ENCODE results near the gene INPP5A.

INPP5A gene

GRCh38 chr10:132538031-132538789, 623 bp downstream of the INPP5A start:
- DNase-seq (ENCODE audit: low spot score) = peak; percentile 39
- in situ Hi-C loops (cut with MboI; ENCODE audit: low pct_unique_long_range_greater_than_20kb, low sequenced_read_pairs, unreplicated experiment) = no loop called here
- no peak for TF ChIP-seq CTCF (IDR thresholded peaks at IDR 0.05; ENCODE audit: extremely low read depth, insufficient read depth, missing control alignments)

GRCh38 chr10:132538790-132539421, 1.3 kb downstream of the INPP5A start:
- no peak for DNase-seq (ENCODE audit: low spot score)
- in situ Hi-C loops (cut with MboI; ENCODE audit: low pct_unique_long_range_greater_than_20kb, low sequenced_read_pairs, unreplicated experiment) = no loop called here
- TF ChIP-seq CTCF (IDR thresholded peaks at IDR 0.05; ENCODE audit: extremely low read depth, insufficient read depth, missing control alignments) = no peak

- no peak for TF ChIP-seq CTCF (IDR thresholded peaks at IDR 0.05; ENCODE audit: extremely low read depth, insufficient read depth, missing control alignments)
- DNase-seq (ENCODE audit: low spot score) = no peak
- in situ Hi-C loops (cut with MboI; ENCODE audit: low pct_unique_long_range_greater_than_20kb, low sequenced_read_pairs, unreplicated experiment) = no loop called here
Measured at GRCh38 chr10:132539431-132539839, 1.8 kb downstream of the INPP5A start.

GRCh38 chr10:132539894-132540293, 2.3 kb downstream of the INPP5A start:
- in situ Hi-C loops (cut with MboI; ENCODE audit: low pct_unique_long_range_greater_than_20kb, low sequenced_read_pairs, unreplicated experiment) = no loop called here
- TF ChIP-seq CTCF (IDR thresholded peaks at IDR 0.05; ENCODE audit: extremely low read depth, insufficient read depth, missing control alignments) = no peak
- no peak for DNase-seq (ENCODE audit: low spot score)

GRCh38 chr10:132540456-132540855, 2.9 kb downstream of the INPP5A start:
- in situ Hi-C loops (cut with MboI; ENCODE audit: low pct_unique_long_range_greater_than_20kb, low sequenced_read_pairs, unreplicated experiment) = no loop called here
- no peak for DNase-seq (ENCODE audit: low spot score)
- TF ChIP-seq CTCF (IDR thresholded peaks at IDR 0.05; ENCODE audit: extremely low read depth, insufficient read depth, missing control alignments) = peak; percentile 24

GRCh38 chr10:132541129-132541528, 3.5 kb downstream of the INPP5A start:
- no peak for TF ChIP-seq CTCF (IDR thresholded peaks at IDR 0.05; ENCODE audit: extremely low read depth, insufficient read depth, missing control alignments)
- no peak for DNase-seq (ENCODE audit: low spot score)
- in situ Hi-C loops (cut with MboI; ENCODE audit: low pct_unique_long_range_greater_than_20kb, low sequenced_read_pairs, unreplicated experiment) = no loop called here

All from GM13977 (cell line).